Dedifferentiated amniotic fluid mesenchymal stem cell (primary cell): ENCODE data around the gene SLC5A2.
A peak's percentile ranks its signal among the peaks of the same experiment; 100 is the strongest.

Experiments used
- DNase-seq: peaks from one replicate; pipeline ENCODE4 v3.0.0-alpha.2; 2016; ENCODE audit errors: extremely low spot score

Gene SLC5A2

GRCh38 chr16:31459687-31460581, 23.0 kb upstream of the SLC5A2 start:
- DNase-seq = peak; percentile 99

- DNase-seq = peak; percentile 74
Measured at GRCh38 chr16:31460582-31461002, 22.3 kb upstream of the SLC5A2 start.

- DNase-seq = no peak
Measured at GRCh38 chr16:31461201-31461920, 21.6 kb upstream of the SLC5A2 start.

- no peak for DNase-seq
Measured at GRCh38 chr16:31461921-31462804, 20.8 kb upstream of the SLC5A2 start.

- DNase-seq = no peak
Measured at GRCh38 chr16:31464348-31464769, 18.6 kb upstream of the SLC5A2 start.

- DNase-seq = no peak
Measured at GRCh38 chr16:31464781-31465260, 18.1 kb upstream of the SLC5A2 start.

- no peak for DNase-seq
Measured at GRCh38 chr16:31465788-31466370, 17.0 kb upstream of the SLC5A2 start.

GRCh38 chr16:31466381-31466841, 16.5 kb upstream of the SLC5A2 start:
- no peak for DNase-seq

- no peak for DNase-seq
Measured at GRCh38 chr16:31467151-31467773, 15.7 kb upstream of the SLC5A2 start.

GRCh38 chr16:31467858-31468257, 15.1 kb upstream of the SLC5A2 start:
- no peak for DNase-seq

- DNase-seq = no peak
Measured at GRCh38 chr16:31470615-31471014, 12.3 kb upstream of the SLC5A2 start.

GRCh38 chr16:31471241-31471874, 11.6 kb upstream of the SLC5A2 start:
- no peak for DNase-seq

- DNase-seq = peak; percentile 61
Measured at GRCh38 chr16:31471875-31472708, 10.8 kb upstream of the SLC5A2 start, which contains the start of gene TGFB1I1. Gene TGFB1I1 (plus strand): TSS chr16:31472152. CDS start chr16:31472189, 37 bp downstream.

GRCh38 chr16:31472709-31473203, 10.2 kb upstream of the SLC5A2 start:
- peak; percentile 66 for DNase-seq

- no peak for DNase-seq
Measured at GRCh38 chr16:31473264-31473984, 9.5 kb upstream of the SLC5A2 start.

- no peak for DNase-seq
Measured at GRCh38 chr16:31474173-31474714, 8.7 kb upstream of the SLC5A2 start.

GRCh38 chr16:31474773-31475738, 7.9 kb upstream of the SLC5A2 start:
- DNase-seq = no peak
